HEK293 (cell line): ENCODE measurements around the gene AFAP1L2.

Experiments used
- CTCF ChIA-PET: fragments of 350-600 bp; formaldehyde crosslinking; extraction: SDS; loops from one replicate; lab custom pipeline; 2021; ENCODE audit warnings: antibody characterized with exemption; lab: Yijun Ruan, JAX
- POLR2A ChIA-PET: fragments of 300-600 bp; formaldehyde crosslinking; extraction: SDS; loops from one replicate; lab custom pipeline; 2020; ENCODE audit warnings: antibody characterized with exemption, inconsistent platforms; lab: Yijun Ruan, JAX
- H3K27ac ChIP-seq: fragments of 200-500 bp; sonication (Bioruptor generic); 2 replicates; pipeline ENCODE4 v1.5.1; 2014; ENCODE audit warnings: low read depth, low read length, control low read depth, inconsistent platforms; ENCODE audit errors: extremely low read depth
- H3K36me3 ChIP-seq, 2 experiments: fragments of 200-500 bp in 1 of 2; sonication (Bioruptor generic) in 1 of 2; 1 replicate in 1 of 2; 2 replicates in 1 of 2; pipeline ENCODE4 v1.5.1; 2014 to 2017; ENCODE audit warnings: inconsistent platforms in 2 of 2, low read length in 2 of 2; ENCODE audit not compliant: control insufficient read depth in 2 of 2, insufficient read depth in 1 of 2
- H3K4me1 ChIP-seq: fragments of 200-500 bp; sonication (Bioruptor generic); 2 replicates; pipeline ENCODE4 v1.5.1; 2014; ENCODE audit warnings: mild to moderate bottlenecking, low read length, inconsistent platforms; ENCODE audit not compliant: control insufficient read depth, insufficient read depth
- H3K4me3 ChIP-seq: 2 replicates; pipeline ENCODE4 v1.5.1; 2011; ENCODE audit warnings: low read depth, mild to moderate bottlenecking, control low read depth, low read length, moderate library complexity
- H3K9me3 ChIP-seq: fragments of 200-500 bp; sonication (Bioruptor generic); 2 replicates; pipeline ENCODE4 v1.5.1; 2014; ENCODE audit warnings: low read depth, low read length, inconsistent platforms; ENCODE audit not compliant: control insufficient read depth, insufficient read depth
- GLIS2 ChIP-seq: fragments of 450-650 bp; formaldehyde crosslinking; IDR thresholded peaks from 2 replicates; pipeline ENCODE4 v1.5.1; 2016; ENCODE audit warnings: missing biosample characterization, missing genetic modification characterization
- HOXA7 ChIP-seq: sonication (generic); formaldehyde crosslinking; IDR thresholded peaks from 2 replicates; pipeline ENCODE4 v1.8.1; 2022; ENCODE audit warnings: missing genetic modification reagents, borderline replicate concordance
- KLF1 ChIP-seq: fragments of 450-650 bp; formaldehyde crosslinking; IDR thresholded peaks from 2 replicates; pipeline ENCODE4 v1.5.1; 2016; ENCODE audit warnings: missing biosample characterization, missing genetic modification characterization
- PRDM1 ChIP-seq: fragments of 450-650 bp; formaldehyde crosslinking; IDR thresholded peaks from 2 replicates; pipeline ENCODE4; 2016; ENCODE audit warnings: missing biosample characterization, missing genetic modification characterization
- ZFP41 ChIP-seq: fragments of 450-650 bp; formaldehyde crosslinking; IDR thresholded peaks from 2 replicates; pipeline ENCODE4 v1.5.1; 2016; ENCODE audit warnings: missing biosample characterization, missing genetic modification characterization, borderline replicate concordance
- ZNF10 ChIP-seq: fragments of 450-650 bp; formaldehyde crosslinking; IDR thresholded peaks from 2 replicates; pipeline ENCODE4 v1.5.1; 2017; ENCODE audit warnings: missing biosample characterization, missing genetic modification characterization
- ZNF132 ChIP-seq: fragments of 450-650 bp; formaldehyde crosslinking; IDR thresholded peaks from 2 replicates; pipeline ENCODE4 v1.5.1; 2017; ENCODE audit warnings: missing biosample characterization, missing genetic modification characterization, borderline replicate concordance
- ZNF18 ChIP-seq: fragments of 450-650 bp; formaldehyde crosslinking; IDR thresholded peaks from 2 replicates; pipeline ENCODE4 v1.5.1; 2016; ENCODE audit warnings: missing biosample characterization, missing genetic modification characterization
- ZNF239 ChIP-seq: fragments of 450-650 bp; formaldehyde crosslinking; IDR thresholded peaks from 2 replicates; pipeline ENCODE4 v1.5.1; 2016; ENCODE audit warnings: missing biosample characterization, missing genetic modification characterization
- ZNF404 ChIP-seq: fragments of 450-650 bp; formaldehyde crosslinking; IDR thresholded peaks from 2 replicates; pipeline ENCODE4 v1.5.1; 2017; ENCODE audit warnings: missing biosample characterization, missing genetic modification characterization
- ZNF510 ChIP-seq: fragments of 450-650 bp; formaldehyde crosslinking; IDR thresholded peaks from 2 replicates; pipeline ENCODE4 v1.5.1; 2018; ENCODE audit warnings: mild to moderate bottlenecking, missing genetic modification characterization, missing biosample characterization; ENCODE audit not compliant: insufficient replicate concordance
- ZNF530 ChIP-seq: fragments of 450-650 bp; formaldehyde crosslinking; IDR thresholded peaks from 2 replicates; pipeline ENCODE4 v1.5.1; 2016; ENCODE audit warnings: low read depth, missing biosample characterization, missing genetic modification characterization
- ZNF548 ChIP-seq: fragments of 450-650 bp; formaldehyde crosslinking; IDR thresholded peaks from 2 replicates; pipeline ENCODE4 v1.5.1; 2016; ENCODE audit warnings: missing biosample characterization, missing genetic modification characterization
- ZNF555 ChIP-seq: fragments of 450-650 bp; formaldehyde crosslinking; conservative IDR thresholded peaks from 2 replicates; pipeline ENCODE4 v1.5.1; 2017; ENCODE audit warnings: missing biosample characterization, mild to moderate bottlenecking, missing genetic modification characterization, inconsistent platforms
- ZNF561 ChIP-seq: fragments of 450-650 bp; IDR thresholded peaks from 2 replicates; pipeline ENCODE4 v1.5.1; 2018; ENCODE audit warnings: missing biosample characterization, missing genetic modification characterization, borderline replicate concordance
- ZNF585B ChIP-seq: fragments of 450-650 bp; formaldehyde crosslinking; IDR thresholded peaks from 2 replicates; pipeline ENCODE4 v1.5.1; 2016; ENCODE audit warnings: missing biosample characterization, missing genetic modification characterization
- ZNF658 ChIP-seq: fragments of 450-650 bp; formaldehyde crosslinking; IDR thresholded peaks from 2 replicates; pipeline ENCODE4; 2016; ENCODE audit warnings: missing biosample characterization, missing genetic modification characterization
- ZNF664 ChIP-seq: fragments of 450-650 bp; formaldehyde crosslinking; IDR thresholded peaks from 2 replicates; pipeline ENCODE4 v1.5.1; 2016; ENCODE audit warnings: missing biosample characterization, missing genetic modification characterization
- ZNF670 ChIP-seq: fragments of 450-650 bp; formaldehyde crosslinking; IDR thresholded peaks from 2 replicates; pipeline ENCODE4 v1.5.1; 2016; ENCODE audit warnings: missing biosample characterization, missing genetic modification characterization, low read depth
- TF ChIP-seq, protein P1 (sequence below): fragments of 450-650 bp; formaldehyde crosslinking; IDR thresholded peaks from 2 replicates; pipeline ENCODE4 v1.5.1; 2016; ENCODE audit warnings: missing biosample characterization, missing genetic modification characterization
- TF ChIP-seq, protein P2 (sequence below): fragments of 450-650 bp; formaldehyde crosslinking; IDR thresholded peaks from 2 replicates; pipeline ENCODE4 v1.5.1; 2017; ENCODE audit warnings: missing biosample characterization, missing genetic modification characterization

The AFAP1L2 gene

GRCh38 chr10:114315566-114316420 lies 88.5 kb downstream of the AFAP1L2 start:
- H3K9me3 ChIP-seq, result no peaks in the 10 kb centered on the region
- ChIA-PET POLR2A (no interaction called here), CTCF (no interaction called here)

DNA sequence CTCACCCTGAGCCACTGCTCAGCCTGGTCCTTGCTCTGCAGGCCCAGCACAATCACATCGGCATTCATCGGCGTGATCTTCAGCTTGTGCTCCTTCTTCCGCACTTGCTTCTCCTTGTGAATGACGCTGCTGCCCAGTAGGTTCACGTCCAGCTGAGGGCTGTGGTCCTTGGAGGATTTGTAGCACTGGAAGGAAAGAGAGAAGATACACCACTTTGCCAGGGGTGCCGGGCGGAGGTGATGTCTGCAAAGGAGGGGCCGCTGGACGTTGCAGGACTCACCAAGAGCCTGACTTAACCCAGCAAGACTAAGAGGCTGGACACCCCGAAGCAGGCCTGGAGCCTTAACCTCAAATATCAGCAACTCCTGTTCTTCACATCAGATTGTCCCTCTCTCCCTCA lies 90.4 kb downstream of the AFAP1L2 start:
- no peaks in the 10 kb centered on the region for H3K9me3 ChIP-seq
- no peaks in the 10 kb centered on the region for H3K36me3 ChIP-seq
- no peak for TF ChIP-seq ZNF530 (tag by site-specific recombination)
- TF ChIP-seq ZFP41, result no peak
- no peak for TF ChIP-seq PRDM1 (tag by site-specific recombination)
- TF ChIP-seq ZNF132 (tag by site-specific recombination), result no peak
- no peak for TF ChIP-seq ZNF239 (tag by site-specific recombination)
- TF ChIP-seq, protein P1, sequence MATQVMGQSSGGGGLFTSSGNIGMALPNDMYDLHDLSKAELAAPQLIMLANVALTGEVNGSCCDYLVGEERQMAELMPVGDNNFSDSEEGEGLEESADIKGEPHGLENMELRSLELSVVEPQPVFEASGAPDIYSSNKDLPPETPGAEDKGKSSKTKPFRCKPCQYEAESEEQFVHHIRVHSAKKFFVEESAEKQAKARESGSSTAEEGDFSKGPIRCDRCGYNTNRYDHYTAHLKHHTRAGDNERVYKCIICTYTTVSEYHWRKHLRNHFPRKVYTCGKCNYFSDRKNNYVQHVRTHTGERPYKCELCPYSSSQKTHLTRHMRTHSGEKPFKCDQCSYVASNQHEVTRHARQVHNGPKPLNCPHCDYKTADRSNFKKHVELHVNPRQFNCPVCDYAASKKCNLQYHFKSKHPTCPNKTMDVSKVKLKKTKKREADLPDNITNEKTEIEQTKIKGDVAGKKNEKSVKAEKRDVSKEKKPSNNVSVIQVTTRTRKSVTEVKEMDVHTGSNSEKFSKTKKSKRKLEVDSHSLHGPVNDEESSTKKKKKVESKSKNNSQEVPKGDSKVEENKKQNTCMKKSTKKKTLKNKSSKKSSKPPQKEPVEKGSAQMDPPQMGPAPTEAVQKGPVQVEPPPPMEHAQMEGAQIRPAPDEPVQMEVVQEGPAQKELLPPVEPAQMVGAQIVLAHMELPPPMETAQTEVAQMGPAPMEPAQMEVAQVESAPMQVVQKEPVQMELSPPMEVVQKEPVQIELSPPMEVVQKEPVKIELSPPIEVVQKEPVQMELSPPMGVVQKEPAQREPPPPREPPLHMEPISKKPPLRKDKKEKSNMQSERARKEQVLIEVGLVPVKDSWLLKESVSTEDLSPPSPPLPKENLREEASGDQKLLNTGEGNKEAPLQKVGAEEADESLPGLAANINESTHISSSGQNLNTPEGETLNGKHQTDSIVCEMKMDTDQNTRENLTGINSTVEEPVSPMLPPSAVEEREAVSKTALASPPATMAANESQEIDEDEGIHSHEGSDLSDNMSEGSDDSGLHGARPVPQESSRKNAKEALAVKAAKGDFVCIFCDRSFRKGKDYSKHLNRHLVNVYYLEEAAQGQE (tag by site-specific recombination), result no peak
- TF ChIP-seq, protein P2, sequence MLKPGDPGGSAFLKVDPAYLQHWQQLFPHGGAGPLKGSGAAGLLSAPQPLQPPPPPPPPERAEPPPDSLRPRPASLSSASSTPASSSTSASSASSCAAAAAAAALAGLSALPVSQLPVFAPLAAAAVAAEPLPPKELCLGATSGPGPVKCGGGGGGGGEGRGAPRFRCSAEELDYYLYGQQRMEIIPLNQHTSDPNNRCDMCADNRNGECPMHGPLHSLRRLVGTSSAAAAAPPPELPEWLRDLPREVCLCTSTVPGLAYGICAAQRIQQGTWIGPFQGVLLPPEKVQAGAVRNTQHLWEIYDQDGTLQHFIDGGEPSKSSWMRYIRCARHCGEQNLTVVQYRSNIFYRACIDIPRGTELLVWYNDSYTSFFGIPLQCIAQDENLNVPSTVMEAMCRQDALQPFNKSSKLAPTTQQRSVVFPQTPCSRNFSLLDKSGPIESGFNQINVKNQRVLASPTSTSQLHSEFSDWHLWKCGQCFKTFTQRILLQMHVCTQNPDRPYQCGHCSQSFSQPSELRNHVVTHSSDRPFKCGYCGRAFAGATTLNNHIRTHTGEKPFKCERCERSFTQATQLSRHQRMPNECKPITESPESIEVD, result no peak
- no peak for TF ChIP-seq ZNF585B (tag by site-specific recombination)
- no peak for TF ChIP-seq ZNF658 (tag by site-specific recombination)
- no peak for TF ChIP-seq ZNF548 (tag by site-specific recombination)
- no peak for TF ChIP-seq ZNF664 (tag by site-specific recombination)
- no peak for TF ChIP-seq ZNF561
- no peak for TF ChIP-seq ZNF10 (tag by site-specific recombination)
- no peak for TF ChIP-seq GLIS2 (tag by site-specific recombination)
- no peak for TF ChIP-seq ZNF404 (tag by site-specific recombination)
- no peak for TF ChIP-seq ZNF18
- no peaks in the 10 kb centered on the region for H3K4me1 ChIP-seq
- H3K27ac ChIP-seq, result no peak overlapping the region
- no peak overlapping the region for H3K4me3 ChIP-seq
- ChIA-PET POLR2A (no interaction called here), CTCF (no interaction called here)

More at GRCh38 chr10:114315566-114316420, 88.5 kb downstream of the AFAP1L2 start:
- no peak overlapping the region for H3K4me3 ChIP-seq
- no peak overlapping the region for H3K27ac ChIP-seq
- no peak for TF ChIP-seq ZNF530 (tag by site-specific recombination)
- TF ChIP-seq HOXA7 (CRISPR knock-in tag), result no peak
- TF ChIP-seq ZNF555 (tag by site-specific recombination), result no peak
- no peak for TF ChIP-seq KLF1 (tag by site-specific recombination)
- no peak for TF ChIP-seq ZNF670
- TF ChIP-seq ZNF585B (tag by site-specific recombination), result no peak
- no peak for TF ChIP-seq ZNF510
- no peaks in the 10 kb centered on the region for H3K4me1 ChIP-seq
- no peaks in the 10 kb centered on the region for H3K36me3 ChIP-seq
